ENCODE data around the gene TMEM126B. TPM values are rescaled to one million over a fixed set of nuclear protein-coding genes. Genes with fewer than 3 reads are reported as not detected.

TMEM126B gene
- total RNA-seq (2022; extraction: Qiagen RNA extraction), result 49.2 to 65.2 TPM (median 52.8 TPM) in 5 replicates

GRCh38 chr11:85627998-85628770 lies at the start of gene TMEM126B:
Gene TMEM126B (plus strand): TSS chr11:85628593. CDS start chr11:85628608, 15 bp downstream.

GRCh38 chr11:85627332-85627997 lies 928 bp upstream of the TMEM126B start, which contains the start of gene DLG2:
Gene DLG2 (minus strand): TSS chr11:85627344.

GRCh38 chr11:85647604-85648299 lies 19.4 kb downstream of the TMEM126B start, which contains the start of gene TMEM126A:
Gene TMEM126A (plus strand): TSS chr11:85647967. CDS start chr11:85650256, 2,289 bp downstream.

GRCh38 chr11:85664615-85665481 lies 36.5 kb downstream of the TMEM126B start, which contains the start of gene CREBZF:
Gene CREBZF (minus strand): TSS chr11:85665129. CDS start chr11:85664875, 254 bp downstream.

DNA sequence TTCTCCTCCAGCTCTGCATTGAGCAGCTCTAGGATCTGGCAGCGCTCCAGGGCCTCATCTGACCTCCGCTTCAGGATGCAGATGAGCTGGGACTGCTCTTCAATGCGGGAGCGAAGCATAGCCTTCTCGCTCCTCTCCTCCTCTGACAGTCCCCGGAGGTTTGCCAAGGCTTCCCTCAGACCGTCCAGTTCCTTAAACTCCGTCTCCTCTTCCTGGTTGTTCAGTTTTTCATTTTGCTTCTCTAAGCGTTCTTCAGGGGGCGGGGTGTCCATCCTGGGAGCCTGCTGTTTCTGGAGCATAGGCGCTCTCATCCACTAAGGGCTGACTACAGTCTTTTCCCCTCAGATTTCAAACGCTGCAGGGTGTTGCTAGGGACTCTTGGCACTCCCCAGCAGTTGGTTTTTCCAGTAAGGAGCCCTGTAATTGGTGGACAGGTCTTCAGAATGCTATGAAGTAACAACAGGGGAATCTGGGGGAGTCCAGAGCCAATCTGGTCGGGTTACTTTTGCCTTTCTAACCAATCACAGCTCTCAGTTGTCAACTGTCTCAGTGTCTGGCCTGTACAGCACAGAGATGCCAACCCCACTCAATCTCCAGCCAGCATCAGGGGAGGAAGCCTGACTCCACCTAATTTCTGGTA lies 57.5 kb downstream of the TMEM126B start, which contains the start of gene CCDC89:
TSS of gene CCDC89 (minus strand) at position 376 of the 640 bp plus-strand sequence. CDS start at position 311, 65 bp downstream.

Other genes with a start within 250 kb of the TMEM126B start
- gene DLG2, start 1.2 kb upstream of the TMEM126B start, total RNA-seq (2022; extraction: Qiagen RNA extraction), result 0.16 to 0.34 TPM (median 0.27 TPM) in 4 of 5 replicates, not detected in the other
- 53.4 to 59.8 TPM (median 58.1 TPM) in 5 replicates for gene TMEM126A, start 19.4 kb downstream of the TMEM126B start, total RNA-seq (2022; extraction: Qiagen RNA extraction)
- 20.9 to 29.5 TPM (median 27.8 TPM) in 5 replicates for gene CREBZF, start 36.5 kb downstream of the TMEM126B start, total RNA-seq (2022; extraction: Qiagen RNA extraction)
- not detected in 5 replicates for gene CCDC89, start 57.6 kb downstream of the TMEM126B start, total RNA-seq (2022; extraction: Qiagen RNA extraction)
- gene SYTL2, start 182.5 kb downstream of the TMEM126B start, total RNA-seq (2022; extraction: Qiagen RNA extraction), result 8.8 to 14.6 TPM (median 9.5 TPM) in 5 replicates
- not detected in 5 replicates for gene CCDC83, start 226.8 kb downstream of the TMEM126B start, total RNA-seq (2022; extraction: Qiagen RNA extraction)

Data from A549 treated with Mapracorat at 1 μM for 4 hours (cell line).